IgD-negative memory B cell (primary cell): ENCODE data around the gene CRLF1. TPM values are rescaled to one million over a fixed set of nuclear protein-coding genes. Genes with fewer than 3 reads are reported as not detected.
"Not testable (repeated sequence)": the region's sequence is repeated elsewhere in the genome, so short reads cannot be mapped to it uniquely, and the experiment has no call there.

Source experiments
- H3K27ac Mint-ChIP-seq, 3 donors: one replicate each; pipeline ENCODE4 v1.8.0; 2020 to 2022; ENCODE audit warnings: mild to moderate bottlenecking in 3 of 3, mixed read lengths in 3 of 3, moderate library complexity in 1 of 3
- H3K27me3 Mint-ChIP-seq: one replicate; pipeline ENCODE4 v1.8.0; 2021; ENCODE audit warnings: mixed read lengths
- H3K36me3 Mint-ChIP-seq: one replicate; pipeline ENCODE4 v1.8.0; 2020; ENCODE audit warnings: mild to moderate bottlenecking, mixed read lengths
- H3K4me1 Mint-ChIP-seq, 3 donors: one replicate each; pipeline ENCODE4 v1.8.0; 2020 to 2022; ENCODE audit warnings: mixed read lengths in 3 of 3, mild to moderate bottlenecking in 1 of 3
- H3K4me3 Mint-ChIP-seq, 4 donors: one replicate each; pipeline ENCODE4 v1.8.0; 2020 to 2022; ENCODE audit warnings: mild to moderate bottlenecking in 4 of 4, mixed read lengths in 4 of 4, moderate library complexity in 3 of 4
- H3K9me3 Mint-ChIP-seq, 3 donors: one replicate each; pipeline ENCODE4 v1.8.0; 2020 to 2021; ENCODE audit warnings: mixed read lengths in 3 of 3, mild to moderate bottlenecking in 1 of 3
- polyA plus RNA-seq: library from polyadenylated mRNA; unstranded; fragments of 300-500 nt; fragmentation: Illumina TruSeq; gene quantifications from one replicate; pipeline ENCODE4 v1.2.3, GENCODE V29; 2021

CRLF1 gene
- polyA plus RNA-seq, 1 donor from 2014 or later: 0.38 TPM

DNA sequence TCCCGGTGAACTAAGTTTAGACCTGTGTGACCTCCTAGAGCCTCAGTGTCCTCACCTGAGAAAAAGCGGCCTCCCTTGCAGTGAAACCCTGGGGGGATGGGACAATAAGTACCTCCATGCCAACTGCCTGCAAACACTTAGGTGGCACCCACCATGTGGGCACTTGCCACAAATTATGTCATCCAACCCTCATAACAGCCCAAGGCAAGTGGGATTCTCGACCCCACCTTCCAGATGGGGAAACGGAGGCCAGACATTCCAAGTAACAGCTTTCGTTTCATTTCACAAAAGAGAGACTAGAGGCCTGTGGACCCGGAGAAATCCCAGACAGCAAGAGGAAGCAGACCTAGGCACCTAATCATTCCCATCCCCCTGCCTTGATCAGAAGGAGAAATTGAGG lies 11.1 kb downstream of the CRLF1 start:
- peak overlapping the region in 3 of 4 donors; percentile 43 to 66 (median 45) for H3K4me3 Mint-ChIP-seq
- no peaks in the 10 kb centered on the region for H3K36me3 Mint-ChIP-seq
- peaks cover 0 to 19% (median 14%) of the 10 kb centered on the region in 3 donors for H3K4me1 Mint-ChIP-seq
- H3K9me3 Mint-ChIP-seq: no peaks in the 10 kb centered on the region
- peaks cover 20% of the 10 kb centered on the region for H3K27me3 Mint-ChIP-seq
- no peak overlapping the region for H3K27ac Mint-ChIP-seq

DNA sequence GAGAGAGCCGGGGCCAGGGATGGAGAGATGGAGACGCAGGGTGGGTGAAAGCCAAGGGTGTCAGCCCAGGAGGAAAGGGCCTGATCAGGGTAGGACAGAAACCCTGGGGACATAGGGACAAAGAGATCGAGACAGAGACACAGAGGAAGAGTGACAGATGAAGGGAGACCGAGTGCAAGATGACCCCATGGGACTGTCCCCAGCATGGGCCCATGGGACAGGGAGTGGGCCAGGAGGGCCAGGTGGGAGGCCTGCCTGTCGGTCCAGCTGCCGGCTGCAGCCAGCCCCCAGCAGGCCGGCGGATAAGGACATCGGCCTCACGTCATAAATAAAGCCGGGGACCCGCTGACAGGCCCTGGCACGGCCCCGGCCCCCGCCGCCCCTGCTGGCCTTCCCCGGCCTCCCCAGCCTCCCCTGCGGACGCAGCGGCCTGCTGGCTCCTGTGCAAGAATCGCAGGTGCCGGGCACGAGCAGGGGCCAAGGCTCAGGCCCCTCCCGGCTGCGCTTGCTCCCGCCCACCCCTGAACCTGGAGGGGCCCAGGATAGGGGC lies 11.7 kb downstream of the CRLF1 start:
- peaks cover 18% of the 10 kb centered on the region for H3K27me3 Mint-ChIP-seq
- H3K9me3 Mint-ChIP-seq: no peaks in the 10 kb centered on the region
- peak overlapping the region; percentile 66 to 87 (median 74) for H3K4me3 Mint-ChIP-seq
- H3K27ac Mint-ChIP-seq: peak overlapping the region in 1 of 3 donors; percentile 63
- H3K4me1 Mint-ChIP-seq: peaks cover under 1 to 23% (median 18%) of the 10 kb centered on the region in 3 donors
- no peaks in the 10 kb centered on the region for H3K36me3 Mint-ChIP-seq

DNA sequence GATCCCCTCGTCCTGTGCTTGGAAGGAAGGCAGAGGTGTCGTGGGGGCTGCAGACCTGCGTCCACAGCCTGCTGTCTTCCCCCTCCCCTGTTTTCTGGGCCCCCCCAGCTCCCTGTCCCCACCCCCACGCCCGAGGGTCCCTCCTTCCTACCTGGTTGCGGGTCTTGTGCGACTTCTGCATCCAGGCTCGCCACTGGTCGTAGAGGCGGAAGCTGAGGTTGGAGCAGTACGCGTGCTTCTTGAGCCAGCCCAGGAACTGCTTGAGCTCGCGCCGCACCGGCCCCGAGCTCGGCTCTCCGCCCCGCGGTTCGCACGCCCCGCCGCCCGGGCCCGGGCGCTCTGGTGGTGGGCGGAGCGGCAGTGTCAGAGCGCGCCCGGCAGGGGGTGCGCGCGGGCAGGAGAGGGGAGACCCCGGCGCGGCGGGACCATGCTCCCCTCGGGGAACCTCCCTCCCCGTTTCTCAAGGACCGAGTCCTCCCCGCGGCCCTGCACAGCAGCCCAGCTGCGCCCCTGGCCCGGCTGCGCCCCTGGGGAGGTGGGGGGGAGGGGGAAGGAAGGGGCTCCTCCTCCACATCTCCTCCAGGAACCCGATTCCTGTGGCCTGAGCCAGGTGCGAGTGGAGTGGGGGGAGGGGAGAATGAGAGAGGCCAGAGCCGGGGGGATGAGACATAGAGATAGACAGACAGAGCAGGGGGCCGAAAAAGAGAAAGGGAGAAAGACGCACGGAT lies 12.3 kb downstream of the CRLF1 start:
- Mint-ChIP-seq H3K4me3 (peak overlapping the region; percentile 34 to 87 (median 74)), H3K27ac (no peak overlapping the region), H3K4me1 (peaks cover 4 to 26% (median 21%) of the 10 kb centered on the region in 3 donors), H3K9me3 (no peaks in the 10 kb centered on the region), H3K27me3 (peaks cover 16% of the 10 kb centered on the region), H3K36me3 (no peaks in the 10 kb centered on the region)

DNA sequence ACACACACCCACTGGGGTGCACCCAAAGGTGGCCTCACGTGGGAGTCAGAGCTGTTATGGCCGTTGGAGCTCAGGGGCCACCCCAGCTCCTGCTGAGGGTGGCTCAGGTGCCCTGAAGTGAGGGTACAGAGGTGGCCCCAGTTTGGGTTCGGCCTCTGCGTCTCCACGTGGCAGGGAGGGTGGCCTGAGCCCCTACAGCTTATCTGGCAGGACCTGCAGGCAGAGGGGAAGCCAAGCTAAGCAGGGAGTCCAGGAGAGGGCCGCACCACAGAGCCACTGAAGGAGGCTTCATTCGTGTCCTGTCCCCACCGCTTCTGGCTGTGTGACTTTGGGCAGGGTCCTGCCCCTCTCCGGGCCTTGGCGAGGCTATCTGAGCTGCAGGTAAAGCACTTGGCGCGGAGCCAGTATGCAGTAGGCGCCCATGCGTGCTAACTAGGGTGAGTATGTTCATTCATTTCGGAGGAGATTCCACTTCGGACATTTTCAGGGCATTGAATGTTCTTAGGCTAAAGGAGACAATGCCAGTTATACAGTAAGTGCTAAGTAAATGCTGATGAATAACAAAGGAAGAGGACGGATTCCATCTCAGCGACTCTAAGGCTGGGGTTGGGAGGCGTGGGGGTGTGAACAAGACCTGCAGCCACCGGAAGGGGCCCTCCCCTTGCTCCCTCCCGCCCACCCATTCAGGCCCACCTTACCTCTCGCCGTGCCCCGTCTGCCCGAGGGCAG lies 13.1 kb downstream of the CRLF1 start:
- peak overlapping the region in 3 of 4 donors; percentile 34 to 80 (median 38) for H3K4me3 Mint-ChIP-seq
- H3K27ac Mint-ChIP-seq: peak overlapping the region in 2 of 3 donors; percentile 40 to 76
- no peaks in the 10 kb centered on the region for H3K36me3 Mint-ChIP-seq
- H3K27me3 Mint-ChIP-seq: peaks cover 11% of the 10 kb centered on the region
- no peaks in the 10 kb centered on the region for H3K9me3 Mint-ChIP-seq
- peaks cover 4 to 26% (median 21%) of the 10 kb centered on the region in 3 donors for H3K4me1 Mint-ChIP-seq

DNA sequence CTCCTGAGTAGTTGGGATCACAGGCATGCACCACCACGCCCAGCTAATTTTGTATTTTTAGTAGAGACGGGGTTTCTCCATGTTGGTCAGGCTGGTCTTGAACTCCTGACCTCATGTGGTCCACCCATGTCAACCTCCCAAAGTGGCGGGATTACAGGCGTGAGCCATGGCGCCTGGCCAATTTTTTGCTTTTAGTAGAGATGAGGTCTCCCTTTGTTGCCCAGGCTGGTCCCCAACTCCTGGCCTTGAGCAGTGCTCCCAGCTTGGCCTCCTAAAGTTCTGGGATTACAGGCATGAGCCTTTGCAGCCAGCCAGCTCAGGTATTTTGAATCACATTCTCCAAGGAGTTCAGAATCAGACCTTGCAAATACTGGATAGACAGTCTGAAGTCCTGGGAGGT lies 13.9 kb downstream of the CRLF1 start:
- H3K36me3 Mint-ChIP-seq, H3K27me3 Mint-ChIP-seq, H3K9me3 Mint-ChIP-seq: not testable (repeated sequence)
- Mint-ChIP-seq H3K4me1 (peaks cover 11 to 28% (median 27%) of the 10 kb centered on the region in 3 donors), H3K4me3 (peak overlapping the region in 2 of 4 donors; percentile 34 to 63), H3K27ac (peak overlapping the region in 2 of 3 donors; percentile 19 to 83)

DNA sequence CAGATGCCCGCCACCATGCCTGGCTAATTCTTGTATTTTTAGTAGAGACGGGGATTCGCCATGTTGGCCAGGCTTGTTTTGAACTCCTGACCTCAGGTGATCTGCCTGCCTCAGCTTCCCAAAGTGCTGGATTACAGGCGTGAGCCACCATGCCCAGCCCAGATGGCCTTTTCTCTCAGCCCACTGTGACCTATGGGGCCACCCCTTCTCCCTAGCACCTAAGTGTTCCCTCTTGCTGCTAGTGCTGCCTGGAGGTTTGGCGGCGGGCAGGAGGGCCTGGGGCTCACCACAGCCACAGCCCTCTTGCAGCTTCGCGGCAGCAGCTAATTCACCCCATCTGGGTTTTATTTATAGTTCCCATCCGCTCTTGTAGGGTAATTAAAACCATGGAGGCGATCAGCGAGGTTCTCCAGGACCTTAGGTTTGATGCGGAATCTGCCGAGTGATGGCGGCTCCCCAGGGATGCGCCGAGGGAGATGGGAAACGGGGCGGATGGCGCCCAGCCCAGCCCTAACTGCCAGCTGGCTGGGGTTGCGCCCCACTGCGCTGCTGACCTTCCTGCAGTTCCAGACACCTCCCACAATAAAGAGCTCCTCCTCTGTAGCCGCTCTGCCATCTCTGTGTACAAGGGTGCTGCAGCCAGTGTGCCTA lies 14.7 kb downstream of the CRLF1 start:
- Mint-ChIP-seq H3K4me3 (peak overlapping the region in 3 of 4 donors; percentile 34 to 74 (median 34)), H3K36me3 (no peaks in the 10 kb centered on the region), H3K27ac (peak overlapping the region in 1 of 3 donors; percentile 71), H3K4me1 (peaks cover 13 to 29% (median 28%) of the 10 kb centered on the region in 3 donors), H3K27me3 (peaks cover 8% of the 10 kb centered on the region), H3K9me3 (no peaks in the 10 kb centered on the region)

DNA sequence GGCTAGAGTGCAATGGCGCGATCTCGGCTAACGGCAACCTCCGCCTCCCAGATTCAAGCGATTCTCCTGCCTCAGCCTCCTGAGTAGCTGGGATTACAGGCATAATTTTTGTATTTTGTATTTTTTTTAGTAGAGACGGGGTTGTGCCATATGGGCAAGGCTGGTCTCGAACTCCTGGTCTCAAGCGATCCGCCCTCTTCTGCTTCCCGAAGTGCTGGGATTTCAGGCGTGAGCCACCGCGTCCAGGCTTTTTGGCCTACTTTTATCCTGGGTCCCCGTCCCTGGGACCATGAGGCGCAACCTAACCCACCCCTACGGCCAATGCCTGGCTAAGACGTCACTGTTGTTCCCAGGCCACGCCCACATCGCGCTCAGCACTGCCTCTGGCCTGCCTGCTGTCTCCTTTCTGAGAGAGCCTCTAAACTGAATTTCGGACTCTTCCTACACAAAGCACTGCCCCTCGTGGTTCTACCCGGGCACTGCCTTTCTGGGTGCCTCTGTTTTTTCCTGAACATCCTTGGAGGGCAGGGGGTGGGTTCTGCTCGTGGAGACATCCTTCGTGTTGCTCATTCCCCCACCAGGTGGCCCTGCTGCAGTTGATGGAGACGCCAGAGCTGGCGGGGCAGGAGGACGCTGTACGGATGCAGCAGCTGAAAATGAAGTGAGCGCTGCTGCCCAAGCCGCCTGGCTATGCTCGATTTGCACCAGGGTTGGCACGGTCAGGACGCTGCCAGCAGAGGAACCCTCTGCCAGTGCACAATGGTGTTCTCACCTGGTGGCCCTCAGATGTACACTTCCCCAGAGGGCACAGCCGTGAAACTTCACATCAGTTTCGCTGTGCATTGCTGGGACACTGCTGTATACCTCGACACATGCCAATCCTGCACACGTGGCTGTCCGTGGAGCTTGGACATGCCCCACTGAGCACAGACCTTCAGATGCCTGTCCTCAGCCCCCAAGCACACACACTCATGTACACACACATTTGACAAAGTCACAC lies 16.0 kb downstream of the CRLF1 start:
- Mint-ChIP-seq H3K27ac (peak overlapping the region in 2 of 3 donors; percentile 81 to 91), H3K4me1 (peaks cover 21 to 38% (median 30%) of the 10 kb centered on the region in 3 donors), H3K36me3 (no peaks in the 10 kb centered on the region), H3K27me3 (peaks cover 3% of the 10 kb centered on the region), H3K4me3 (peak overlapping the region; percentile 83 to 95 (median 88)), H3K9me3 (no peaks in the 10 kb centered on the region)

DNA sequence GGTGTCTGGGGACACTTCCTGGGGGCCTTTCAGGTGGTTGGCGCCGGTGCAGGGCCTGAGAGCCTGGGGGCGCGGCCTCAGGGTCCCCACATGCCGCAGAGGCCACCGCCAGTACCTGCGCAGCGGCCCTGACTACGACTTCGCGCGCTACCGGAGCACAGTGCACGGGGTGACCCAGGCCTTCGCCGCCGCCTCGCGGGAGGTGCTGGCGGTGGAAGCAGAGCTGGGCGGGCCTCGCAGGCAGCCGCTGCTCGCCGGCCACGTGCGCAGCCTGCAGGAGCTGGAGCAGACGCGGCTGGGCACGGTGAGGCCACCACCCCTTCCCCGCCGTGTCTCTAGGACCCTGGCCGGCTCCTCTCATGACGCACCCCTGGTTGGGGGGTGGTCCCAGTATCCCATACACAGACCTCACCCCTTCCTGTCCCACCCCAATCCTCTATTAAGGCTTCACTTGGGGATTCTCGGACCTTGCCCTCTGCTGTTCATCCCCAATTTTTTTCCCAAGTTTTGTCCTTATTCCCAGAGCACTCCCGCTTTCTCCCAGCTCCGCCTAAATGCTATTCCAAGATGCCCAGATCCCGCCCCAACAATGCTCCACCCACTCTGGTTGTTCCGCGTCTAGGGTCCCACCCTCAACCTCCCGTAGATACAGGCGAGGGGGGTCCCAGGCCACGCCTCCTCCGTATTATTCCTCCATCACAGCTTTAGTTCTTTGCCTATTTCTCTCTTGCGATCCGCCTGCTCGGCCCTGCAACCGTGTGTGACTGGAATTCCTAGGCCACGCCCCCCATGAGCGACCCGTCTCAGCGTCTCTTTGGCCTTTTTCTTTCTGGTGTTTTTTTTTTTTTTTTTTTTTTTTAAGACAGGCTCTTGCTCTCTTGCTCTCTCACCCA lies 17.0 kb downstream of the CRLF1 start:
- Mint-ChIP-seq H3K4me1 (peaks cover 21 to 36% (median 25%) of the 10 kb centered on the region in 3 donors), H3K27ac (peak overlapping the region; percentile 83 to 92 (median 91)), H3K9me3 (no peaks in the 10 kb centered on the region), H3K36me3 (no peaks in the 10 kb centered on the region), H3K4me3 (peak overlapping the region; percentile 83 to 95 (median 88)), H3K27me3 (no peaks in the 10 kb centered on the region)

DNA sequence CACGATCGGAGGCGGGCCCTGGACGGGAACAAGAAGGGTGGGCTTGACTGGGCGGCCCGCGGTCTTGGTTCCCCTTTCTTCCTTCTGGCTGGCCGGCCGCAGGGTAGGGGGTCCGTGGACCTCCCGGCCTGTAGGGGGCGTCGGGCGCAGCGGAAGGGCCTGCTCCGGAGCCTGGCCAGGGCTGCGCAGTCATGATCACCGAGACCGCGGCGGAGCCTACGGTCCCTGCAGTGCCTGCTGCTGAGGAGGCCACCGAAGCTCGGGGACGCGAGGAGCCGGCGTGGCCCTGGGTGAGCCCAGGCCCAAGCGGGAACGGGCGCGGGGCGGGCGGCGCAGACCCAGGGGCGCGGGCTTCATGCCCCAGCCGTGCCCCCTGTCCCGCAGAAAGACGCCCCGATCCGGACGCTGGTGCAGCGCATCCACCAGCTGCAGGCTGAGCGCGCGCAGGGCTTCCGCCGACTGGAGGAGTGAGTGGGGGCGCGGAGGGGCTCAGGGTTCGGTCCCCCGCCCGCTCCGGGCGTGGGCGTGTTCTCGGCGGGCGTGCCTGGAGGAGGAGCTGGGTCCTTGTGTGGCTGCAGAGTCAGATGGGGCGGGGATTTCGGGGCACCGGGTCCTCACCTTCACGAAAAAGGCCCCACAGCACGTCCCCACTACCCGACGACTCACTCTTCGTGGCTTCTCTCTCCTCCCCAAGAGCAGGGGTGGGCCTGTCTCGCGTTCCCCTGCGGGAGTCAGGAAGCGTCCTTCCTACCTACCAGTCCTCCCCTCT lies 17.8 kb downstream of the CRLF1 start, which contains the start of gene REX1BD:
REX1BD (plus strand) TSS at position 188 of the 769 bp plus-strand sequence; CDS start at position 192, 4 bp downstream.
- Mint-ChIP-seq H3K27ac (peak within 1 kb of the TSS; percentile 83 to 92 (median 91)), H3K4me1 (peaks cover 21 to 36% (median 22%) of the 10 kb centered on the region in 3 donors), H3K27me3 (no peaks in the 10 kb centered on the region), H3K36me3 (no peaks in the 10 kb centered on the region), H3K9me3 (no peaks in the 10 kb centered on the region), H3K4me3 (peak within 1 kb of the TSS; percentile 83 to 95 (median 88))

DNA sequence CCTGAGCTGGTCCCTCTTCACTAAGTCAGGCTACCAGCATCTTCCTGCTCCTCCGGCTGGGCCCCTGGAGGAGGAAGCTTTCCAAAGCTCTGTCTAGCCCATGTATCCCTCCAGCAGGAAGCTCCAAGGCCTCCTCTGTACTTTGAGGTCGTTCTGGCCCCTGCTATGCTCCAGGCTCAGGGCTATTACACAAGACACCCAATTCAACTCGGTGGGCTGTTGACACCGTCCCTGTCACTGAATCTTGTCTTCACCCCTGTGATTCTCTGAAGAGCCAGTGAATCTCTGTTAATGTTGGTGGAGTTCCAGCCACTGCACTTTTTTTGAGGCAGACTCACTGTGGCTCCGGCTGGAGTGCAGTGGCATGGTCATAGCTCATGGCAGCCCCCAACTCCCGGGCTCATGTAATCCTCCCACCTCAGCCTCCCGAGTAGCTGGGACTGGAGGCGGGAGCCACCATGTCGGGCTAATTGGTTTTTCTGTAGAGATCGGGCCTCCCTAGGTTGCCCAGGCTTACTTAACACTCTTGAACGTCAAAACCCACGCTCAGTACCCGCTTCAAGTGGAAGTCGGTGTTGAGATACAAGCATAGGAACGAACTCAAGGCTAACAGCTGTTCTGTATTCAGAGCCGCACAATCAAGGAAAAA lies 18.5 kb downstream of the CRLF1 start:
- Mint-ChIP-seq H3K27me3 (no peaks in the 10 kb centered on the region), H3K4me3 (peak overlapping the region; percentile 83 to 95 (median 88)), H3K36me3 (no peaks in the 10 kb centered on the region), H3K27ac (peak overlapping the region; percentile 76 to 92 (median 83)), H3K4me1 (peaks cover 21 to 33% (median 22%) of the 10 kb centered on the region in 3 donors), H3K9me3 (no peaks in the 10 kb centered on the region)

DNA sequence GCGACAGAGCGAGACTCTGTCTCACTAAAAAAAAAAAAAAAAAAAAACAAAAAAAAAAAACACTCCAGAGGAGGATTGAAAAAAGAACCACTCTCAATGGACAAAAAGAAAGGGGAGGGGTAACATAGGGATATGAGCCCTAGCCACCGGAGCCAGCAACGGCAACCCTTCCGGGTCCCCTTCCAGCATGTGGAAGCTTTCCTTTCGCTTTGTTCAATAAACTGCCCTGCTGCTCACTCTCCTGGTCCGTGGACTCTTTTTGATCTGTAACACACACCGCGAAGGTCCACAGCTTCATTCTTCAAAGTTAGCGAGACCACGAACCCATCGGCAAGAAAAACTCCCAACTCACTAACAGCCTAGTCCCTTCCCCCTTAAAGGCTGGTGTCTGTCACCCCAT lies 19.0 kb downstream of the CRLF1 start:
- peak overlapping the region in 2 of 3 donors; percentile 83 to 92 for H3K27ac Mint-ChIP-seq
- peak overlapping the region; percentile 71 to 95 (median 83) for H3K4me3 Mint-ChIP-seq
- no peaks in the 10 kb centered on the region for H3K27me3 Mint-ChIP-seq
- no peaks in the 10 kb centered on the region for H3K9me3 Mint-ChIP-seq
- H3K4me1 Mint-ChIP-seq: peaks cover 21 to 33% (median 22%) of the 10 kb centered on the region in 3 donors
- no peaks in the 10 kb centered on the region for H3K36me3 Mint-ChIP-seq

DNA sequence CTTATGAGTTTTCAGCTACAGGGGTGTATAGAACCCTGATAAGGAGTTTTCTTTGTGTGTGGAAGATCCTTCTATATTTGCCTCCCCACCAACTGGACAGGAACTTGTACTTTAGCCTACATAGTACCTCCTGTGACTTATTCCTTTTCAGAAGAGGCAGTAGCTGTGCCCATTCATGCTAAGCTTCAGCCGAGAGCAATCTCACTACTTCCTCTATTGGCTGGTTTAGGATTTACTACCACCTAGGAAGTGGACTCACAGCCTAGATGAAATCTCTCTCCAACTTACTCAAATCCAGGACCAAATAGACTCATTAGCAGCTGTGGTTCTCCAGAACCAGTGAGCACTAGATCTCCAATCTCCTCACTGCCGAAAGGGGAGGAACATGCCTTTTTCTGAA lies 20.3 kb downstream of the CRLF1 start:
- Mint-ChIP-seq H3K4me1 (peaks cover 19 to 33% (median 21%) of the 10 kb centered on the region in 3 donors), H3K9me3 (no peaks in the 10 kb centered on the region), H3K27me3 (no peaks in the 10 kb centered on the region), H3K36me3 (no peaks in the 10 kb centered on the region), H3K27ac (peak overlapping the region in 1 of 3 donors; percentile 22), H3K4me3 (peak overlapping the region in 3 of 4 donors; percentile 32 to 65 (median 65))
